ENCODE results near the gene GDA.

The GDA gene

DNA sequence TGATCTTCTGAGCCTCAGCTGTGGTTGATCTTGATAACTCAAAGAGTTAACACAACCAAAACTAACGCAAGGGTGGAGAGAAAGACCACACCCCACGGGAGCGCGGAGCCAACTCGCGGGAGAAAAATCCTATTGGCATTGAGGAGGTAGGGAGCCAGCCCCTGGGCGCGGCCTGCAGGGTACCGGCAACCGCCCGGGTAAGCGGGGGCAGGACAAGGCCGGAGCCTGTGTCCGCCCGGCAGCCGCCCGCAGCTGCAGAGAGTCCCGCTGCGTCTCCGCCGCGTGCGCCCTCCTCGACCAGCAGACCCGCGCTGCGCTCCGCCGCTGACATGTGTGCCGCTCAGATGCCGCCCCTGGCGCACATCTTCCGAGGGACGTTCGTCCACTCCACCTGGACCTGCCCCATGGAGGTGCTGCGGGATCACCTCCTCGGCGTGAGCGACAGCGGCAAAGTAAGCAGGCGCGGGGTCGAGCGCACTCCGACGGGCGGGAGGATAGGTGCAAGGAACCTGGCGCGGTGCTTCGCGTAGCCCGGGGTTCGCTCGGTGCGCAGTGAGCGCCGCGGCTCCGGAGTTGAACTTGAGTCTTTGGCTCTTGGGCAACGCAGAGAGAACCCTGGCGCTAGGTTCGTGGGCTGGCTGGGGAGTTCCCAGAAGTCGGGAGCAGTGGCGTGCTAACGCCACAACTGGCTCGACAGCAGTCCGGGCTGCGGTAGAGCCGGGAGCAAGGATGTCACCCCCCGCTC is at the start of gene GDA:
Gene GDA, plus strand, starts transcription at position 210 of the 745 bp plus-strand sequence. Its CDS starts 120 bp downstream, at position 330.
- no peak for DNase-seq

DNA sequence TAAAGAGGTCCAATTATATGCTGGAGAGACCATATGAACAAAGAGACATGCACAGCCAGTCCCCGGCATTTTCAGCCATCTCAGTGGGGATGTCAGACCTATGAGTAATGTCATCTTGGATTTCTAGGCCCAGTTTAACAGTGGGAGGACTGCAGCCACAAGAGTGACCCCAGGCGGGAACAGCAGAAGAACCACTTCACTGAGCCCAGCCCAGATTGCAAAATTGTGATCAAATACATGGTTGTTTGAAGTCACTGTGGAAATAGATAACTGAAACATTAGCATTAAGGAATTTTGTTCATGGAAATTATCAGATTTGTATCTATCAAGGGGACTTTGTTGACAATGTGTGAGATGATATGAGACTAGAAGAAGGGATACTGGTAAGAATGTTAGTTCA is 46.7 kb upstream of the GDA start:
- no peak for DNase-seq

GRCh38 chr9:72113056-72113455 is 36.2 kb upstream of the GDA start:
- DNase-seq, result no peak

DNA sequence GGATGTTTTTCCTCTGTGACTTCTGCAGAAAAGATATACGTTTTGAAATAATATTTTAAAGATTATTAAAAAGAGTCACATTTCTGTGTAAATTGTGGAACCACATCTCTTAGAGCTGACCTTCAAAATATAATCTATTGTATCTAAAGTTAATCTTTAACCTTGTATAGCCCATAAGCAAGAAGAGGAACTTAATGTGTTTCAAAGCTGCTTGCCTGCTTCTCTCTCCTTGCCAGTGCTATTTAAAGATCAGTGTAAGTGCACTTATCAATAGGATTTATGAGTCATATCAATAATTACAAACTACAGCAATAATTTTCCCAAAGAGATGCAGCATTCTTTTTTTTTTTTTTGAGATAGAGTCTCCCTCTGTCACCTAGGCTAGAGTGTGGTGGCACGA is 29.4 kb upstream of the GDA start:
- no peak for DNase-seq

DNA sequence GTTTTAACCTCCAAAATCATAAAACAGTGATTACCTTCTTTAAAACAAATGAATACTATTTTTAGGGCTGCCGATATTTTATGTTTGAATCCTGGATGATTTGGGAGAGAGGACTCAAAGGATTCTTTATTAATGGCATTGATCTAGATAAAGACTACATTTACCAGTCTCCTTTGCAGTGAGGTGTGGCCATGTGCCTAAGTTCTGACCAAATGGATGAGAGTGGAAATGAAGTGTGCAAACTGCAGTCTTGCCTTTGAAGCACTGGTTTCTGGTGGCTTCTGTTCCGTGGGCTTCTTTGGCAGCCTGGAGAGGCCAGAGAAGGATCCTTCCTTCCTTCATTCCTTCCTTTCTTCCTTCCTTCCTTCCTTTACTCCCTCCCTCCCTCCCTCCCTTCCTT is 24.3 kb upstream of the GDA start:
- no peak for DNase-seq

DNA sequence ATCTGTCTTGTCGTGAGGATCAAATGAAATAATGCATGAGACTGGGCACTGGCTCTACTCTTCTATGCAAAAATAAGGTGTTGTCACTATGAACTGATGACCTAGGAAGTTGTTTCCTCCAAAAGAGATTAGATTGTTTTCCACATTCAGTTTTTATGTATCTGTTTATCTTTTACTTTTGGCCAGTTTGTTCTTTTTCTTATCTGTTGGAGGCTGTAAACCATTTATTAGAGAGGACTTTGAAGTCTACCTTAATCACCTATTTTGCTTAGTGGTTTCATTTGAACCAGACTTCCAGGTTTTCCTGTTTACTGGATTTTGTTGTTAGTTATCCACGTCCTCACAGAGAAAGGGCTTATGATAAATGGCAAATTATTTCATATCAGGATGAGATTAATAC is 21.5 kb upstream of the GDA start:
- DNase-seq, result no peak

DNA sequence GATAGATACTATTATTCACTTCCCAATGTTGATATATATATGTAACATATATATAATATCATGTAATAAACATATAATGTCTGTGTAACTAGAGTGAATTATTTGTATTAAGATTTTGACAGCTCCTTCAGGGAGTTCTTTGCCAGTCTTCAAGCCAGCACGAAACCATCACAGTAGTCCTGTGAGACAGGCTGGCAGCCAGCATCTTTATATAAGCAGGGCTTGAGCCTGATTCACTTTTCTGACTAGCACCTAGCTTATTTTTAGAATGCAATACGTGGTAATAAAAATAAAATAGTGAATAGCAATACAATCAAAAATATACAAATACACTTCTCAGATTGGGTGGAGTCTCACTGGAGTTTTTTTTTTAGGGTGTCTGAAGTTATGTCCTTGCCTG is 20.7 kb upstream of the GDA start:
- DNase-seq, result no peak

GRCh38 chr9:72129271-72130156 is 19.7 kb upstream of the GDA start:
- DNase-seq, result no peak

GRCh38 chr9:72130321-72130720 is 18.9 kb upstream of the GDA start:
- DNase-seq, result no peak

- no peak for DNase-seq
These were observed 18.0 kb upstream of the GDA start for GRCh38 chr9:72131206-72131605.

- DNase-seq, result no peak
These were observed 17.2 kb upstream of the GDA start for GRCh38 chr9:72132052-72132451.

DNA sequence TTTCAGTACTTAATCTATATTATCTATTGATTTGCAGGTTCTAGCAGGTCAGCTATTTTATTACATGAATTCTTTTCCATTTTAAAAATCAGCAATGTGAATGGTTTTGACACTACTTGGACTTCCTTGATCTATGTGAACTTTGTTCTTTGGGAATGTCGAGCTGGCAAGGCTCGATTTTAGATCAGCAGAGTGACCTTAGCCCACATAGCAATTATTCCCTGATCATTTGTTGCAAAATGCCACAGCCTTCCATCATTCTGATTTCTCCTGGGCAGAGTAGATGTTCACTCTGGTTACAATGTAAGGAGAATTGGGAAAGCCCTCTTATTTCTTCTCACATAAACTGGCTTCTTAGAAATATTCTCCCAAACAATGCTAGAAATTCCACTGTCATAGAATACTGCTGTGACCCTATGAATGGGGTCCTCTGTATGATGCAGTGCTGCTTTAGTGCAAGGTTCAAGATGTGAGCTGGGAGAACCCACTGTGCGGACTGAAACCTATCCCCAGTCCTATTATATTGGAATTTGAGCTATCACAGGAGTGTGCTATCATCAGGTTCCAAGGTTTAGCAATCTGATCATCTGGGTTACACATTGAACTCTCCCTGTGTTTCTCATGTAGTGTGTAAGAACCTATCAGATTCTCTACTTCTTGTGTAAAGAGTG is 15.7 kb upstream of the GDA start:
- no peak for DNase-seq

GRCh38 chr9:72134801-72135200 is 14.4 kb upstream of the GDA start:
- no peak for DNase-seq

DNA sequence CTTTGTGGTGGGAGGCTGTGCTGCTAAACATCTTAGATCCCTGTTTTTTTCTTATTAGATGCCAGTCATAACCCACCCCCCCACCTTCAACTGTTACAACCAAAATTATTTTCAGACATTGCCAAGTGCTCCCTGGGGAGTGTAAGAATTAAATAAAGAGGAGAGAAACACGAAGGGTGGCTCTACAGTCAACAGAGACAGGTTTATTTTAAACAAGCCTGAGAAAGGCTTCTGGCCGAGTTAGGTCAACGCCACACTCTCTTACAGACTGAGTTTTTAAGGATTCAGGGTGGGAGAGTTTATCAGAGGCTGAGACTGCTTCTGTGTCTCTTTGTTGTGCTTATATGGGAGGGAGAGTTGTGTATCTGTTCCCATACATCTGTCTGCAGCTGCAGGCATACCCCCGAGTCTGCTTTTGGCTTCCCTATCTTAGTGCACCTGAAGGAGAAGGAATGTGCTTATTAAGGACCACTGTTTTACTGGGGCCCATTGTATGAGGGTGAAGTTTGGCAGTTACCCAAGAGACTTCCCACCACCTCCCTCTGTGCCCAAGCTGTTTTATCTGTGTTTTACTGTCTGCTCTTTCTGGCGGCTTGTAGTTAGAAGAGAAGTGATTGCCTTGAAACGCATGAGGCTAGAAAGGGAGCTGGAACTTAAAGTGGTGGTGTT is 11.4 kb upstream of the GDA start:
- DNase-seq, result no peak

DNA sequence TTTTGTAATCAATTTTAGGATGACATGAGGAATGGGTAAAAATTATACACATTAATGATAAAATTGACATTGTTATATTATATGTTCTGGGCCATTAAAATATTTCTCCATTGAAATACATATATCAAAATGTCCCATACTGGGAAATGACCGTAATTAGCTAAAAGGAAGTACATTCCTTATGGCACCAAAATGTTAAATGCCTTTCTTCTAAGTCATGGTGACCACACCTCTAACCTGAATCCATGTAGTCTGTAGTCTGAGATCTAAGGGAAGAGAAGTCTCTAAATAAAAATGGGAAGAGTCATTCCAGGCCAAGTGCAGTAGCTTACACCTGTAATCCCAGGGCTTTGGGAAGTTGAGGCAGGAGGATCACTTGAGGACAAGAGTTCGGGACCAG is 10.0 kb upstream of the GDA start:
- no peak for DNase-seq

DNA sequence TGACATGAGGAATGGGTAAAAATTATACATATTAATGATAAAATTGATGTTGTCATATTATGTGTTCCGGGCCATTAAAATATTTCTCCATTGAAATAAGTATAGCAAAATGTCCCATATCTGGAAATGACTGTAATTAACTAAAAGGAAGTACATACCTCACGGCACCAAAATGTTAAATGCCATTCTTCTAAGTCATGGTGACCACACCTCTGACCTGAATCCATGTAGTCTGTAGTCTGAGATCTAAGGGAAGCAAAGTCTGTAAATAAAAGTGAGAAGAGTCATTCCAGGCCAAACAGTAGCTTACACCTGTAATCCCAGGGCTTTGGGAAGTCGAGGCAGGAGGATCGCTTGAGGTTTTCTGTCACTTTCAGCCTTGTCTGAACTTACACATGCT is 8.7 kb upstream of the GDA start:
- DNase-seq, result no peak

GRCh38 chr9:72141484-72141883 is 7.8 kb upstream of the GDA start:
- DNase-seq, result no peak

DNA sequence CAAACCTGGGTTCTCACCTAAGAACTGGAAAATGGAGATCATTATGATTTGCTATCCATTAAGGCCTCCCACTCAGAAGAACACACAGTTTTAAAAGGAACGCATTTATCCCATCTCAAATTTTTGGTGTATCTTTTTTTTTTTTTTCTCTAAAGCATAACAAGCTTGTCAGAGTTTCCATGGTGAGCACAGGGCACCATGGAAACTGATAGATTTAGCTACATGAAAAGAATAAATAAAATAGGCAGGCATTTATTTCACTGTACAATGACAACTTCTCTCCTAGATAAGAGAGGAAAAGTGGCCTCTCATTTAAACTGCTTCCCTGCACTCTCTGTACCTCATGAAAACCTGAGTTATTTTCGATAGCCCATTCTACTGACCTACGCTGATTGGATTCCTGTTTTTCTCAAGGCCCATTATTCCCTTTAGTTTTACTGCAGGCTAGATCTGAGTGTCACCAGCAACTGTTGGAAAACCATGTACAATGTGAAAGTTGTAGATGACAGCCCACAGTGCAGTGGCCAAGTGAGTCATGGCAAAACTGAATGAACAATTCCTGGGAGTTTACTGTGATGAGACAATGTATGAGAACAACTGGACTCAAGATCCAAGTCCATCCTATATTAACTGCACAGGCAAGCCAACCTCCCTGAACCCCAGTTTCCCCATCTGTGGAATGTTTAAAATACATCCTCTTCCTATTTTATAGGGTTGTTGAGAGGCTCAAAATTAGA is 4.3 kb upstream of the GDA start:
- no peak for DNase-seq

- no peak for DNase-seq
These were observed 3.3 kb upstream of the GDA start for GRCh38 chr9:72145733-72146505.

DNA sequence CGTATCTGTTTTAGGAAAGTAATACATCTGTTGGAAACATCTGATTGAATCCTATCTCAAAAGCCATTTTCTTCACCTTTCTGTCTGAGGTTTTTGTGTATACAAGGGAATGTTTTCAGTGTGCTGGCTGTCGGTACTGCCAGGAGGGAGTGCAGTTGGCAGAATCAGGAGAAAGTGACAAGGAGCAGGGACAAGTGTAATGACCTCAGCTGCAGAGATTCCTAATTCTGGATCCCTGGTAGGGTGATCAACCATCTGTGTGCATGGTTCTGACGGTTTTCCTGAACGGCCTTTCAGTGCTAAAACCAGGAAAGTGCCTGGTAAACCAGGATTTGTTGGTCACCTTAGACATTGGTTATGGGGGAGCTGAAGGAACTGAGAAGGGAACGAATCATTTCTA is 1.6 kb upstream of the GDA start:
- DNase-seq, result no peak

GRCh38 chr9:72150127-72150526 is 887 bp downstream of the GDA start:
- DNase-seq, result no peak

DNA sequence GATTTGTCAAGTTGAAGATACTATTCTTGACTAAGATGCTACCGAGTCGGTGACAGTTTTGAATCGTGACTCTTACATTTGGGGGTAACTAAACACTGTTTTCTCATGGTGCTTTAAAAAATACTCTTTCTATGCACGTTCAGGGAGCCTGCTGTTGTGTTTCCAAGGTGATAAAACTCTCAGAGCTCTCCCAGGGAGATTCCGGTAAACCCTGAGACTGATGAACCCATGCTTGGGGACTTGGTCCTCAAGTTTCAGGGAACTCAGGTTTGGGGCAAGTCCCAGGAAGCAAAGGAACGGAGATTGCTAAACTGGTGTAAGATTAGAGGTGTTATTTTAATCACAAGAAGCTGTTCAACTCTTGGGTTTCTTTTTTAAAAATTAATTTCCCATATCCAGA is 1.4 kb downstream of the GDA start:
- no peak for DNase-seq
